ENCODE measurements around the gene LSAMP. TPM values are rescaled to one million over a fixed set of nuclear protein-coding genes. Genes with fewer than 3 reads are reported as not detected.

LSAMP gene
- total RNA-seq, 2 donors from 2014 or later = 1.9 to 5.4 TPM

- no peaks in the 10 kb centered on the region for H3K27me3 ChIP-seq (replicated peaks; ENCODE audit: insufficient read depth)
- no peak for ATAC-seq (ENCODE audit: insufficient number of reproducible peaks, low FRiP score, low read depth)
- no peaks in the 10 kb centered on the region for H3K4me1 ChIP-seq (ENCODE audit: control insufficient read depth in 1 of 2, low read depth in 2 of 2)
- TF ChIP-seq CTCF (IDR thresholded peaks at IDR 0.05) = no peak
- no peaks in the 10 kb centered on the region for H3K36me3 ChIP-seq
- H3K9me3 ChIP-seq = no peaks in the 10 kb centered on the region
- no peak for DNase-seq (ENCODE audit: low spot score)
- H3K4me3 ChIP-seq = no peak overlapping the region
- H3K27ac ChIP-seq = no peak overlapping the region
Observed at GRCh38 chr3:116453666-116454346, 8.5 kb upstream of the LSAMP start.

GRCh38 chr3:116449546-116450350 lies 4.5 kb upstream of the LSAMP start:
- Histone ChIP-seq H3K27ac (no peak overlapping the region), H3K4me3 (no peak overlapping the region), H3K36me3 (no peaks in the 10 kb centered on the region), H3K9me3 (no peaks in the 10 kb centered on the region), H3K4me1 (ENCODE audit: control insufficient read depth in 1 of 2, low read depth in 2 of 2) (no peaks in the 10 kb centered on the region), H3K27me3 (replicated peaks; ENCODE audit: insufficient read depth) (no peaks in the 10 kb centered on the region)
- no peak for DNase-seq (ENCODE audit: low spot score)
- no peak for TF ChIP-seq CTCF (IDR thresholded peaks at IDR 0.05)
- ATAC-seq (ENCODE audit: insufficient number of reproducible peaks, low FRiP score, low read depth) = no peak

GRCh38 chr3:116445990-116446389 lies 703 bp upstream of the LSAMP start:
- no peak for ATAC-seq (ENCODE audit: insufficient number of reproducible peaks, low FRiP score, low read depth)
- no peak overlapping the region for H3K27ac ChIP-seq
- no peaks in the 10 kb centered on the region for H3K36me3 ChIP-seq
- no peak overlapping the region for H3K4me3 ChIP-seq
- no peak for TF ChIP-seq CTCF (IDR thresholded peaks at IDR 0.05)
- H3K4me1 ChIP-seq (ENCODE audit: control insufficient read depth in 1 of 2, low read depth in 2 of 2) = no peaks in the 10 kb centered on the region
- no peaks in the 10 kb centered on the region for H3K27me3 ChIP-seq (replicated peaks; ENCODE audit: insufficient read depth)
- H3K9me3 ChIP-seq = no peaks in the 10 kb centered on the region
- DNase-seq (ENCODE audit: low spot score) = no peak

GRCh38 chr3:116444819-116445310 lies 422 bp downstream of the LSAMP start:
- no peaks in the 10 kb centered on the region for H3K4me1 ChIP-seq (ENCODE audit: control insufficient read depth in 1 of 2, low read depth in 2 of 2)
- no peaks in the 10 kb centered on the region for H3K27me3 ChIP-seq (replicated peaks; ENCODE audit: insufficient read depth)
- H3K27ac ChIP-seq = no peak overlapping the region
- peak overlapping the region; percentile 30 for H3K4me3 ChIP-seq
- TF ChIP-seq CTCF (IDR thresholded peaks at IDR 0.05) = no peak
- DNase-seq (ENCODE audit: low spot score) (no peak), ATAC-seq (ENCODE audit: insufficient number of reproducible peaks, low FRiP score, low read depth) (no peak)
- H3K36me3 ChIP-seq = no peaks in the 10 kb centered on the region
- no peaks in the 10 kb centered on the region for H3K9me3 ChIP-seq

- no peak for TF ChIP-seq CTCF (IDR thresholded peaks at IDR 0.05)
Observed at GRCh38 chr3:116444115-116444747, 1.1 kb downstream of the LSAMP start.

More at GRCh38 chr3:116444115-116444747, 1.1 kb downstream of the LSAMP start:
- ATAC-seq (ENCODE audit: insufficient number of reproducible peaks, low FRiP score, low read depth) (no peak), DNase-seq (ENCODE audit: low spot score) (no peak)
- Histone ChIP-seq H3K36me3 (no peaks in the 10 kb centered on the region), H3K9me3 (no peaks in the 10 kb centered on the region), H3K27ac (no peak overlapping the region), H3K4me3 (no peak overlapping the region), H3K4me1 (ENCODE audit: control insufficient read depth in 1 of 2, low read depth in 2 of 2) (no peaks in the 10 kb centered on the region), H3K27me3 (replicated peaks; ENCODE audit: insufficient read depth) (no peaks in the 10 kb centered on the region)
